HCT116 (cell line): ENCODE data around the gene CEP112. TPM values are rescaled to one million over a fixed set of nuclear protein-coding genes. Genes with fewer than 3 reads are reported as not detected.

Source experiments
- ATAC-seq: fragments of 200-7000 bp; cut with Tn5 transposase; 2 replicates; pipeline ENCODE4 v1.9.1; 2020; ENCODE audit warnings: mild to moderate bottlenecking, moderate library complexity
- BruUV-seq: library from RNA; stranded (reverse); fragments of 400-500 nt; replicated peaks from 2 replicates; lab custom pipeline; 2021; lab: Mats Ljungman, UMichigan
- CTCF ChIA-PET: fragments of 300-600 bp; sonication (Branson Sonifier 250); formaldehyde crosslinking; loops from one replicate; lab custom pipeline; 2021; ENCODE audit warnings: antibody characterized with exemption; lab: Charles Lee
- POLR2A ChIA-PET: fragments of 300-600, 350-600 bp; sonication (Branson Sonifier 250); formaldehyde crosslinking; loops from one replicate; lab custom pipeline; 2021; ENCODE audit warnings: antibody characterized with exemption; lab: Charles Lee
- RAD21 ChIA-PET, 2 experiments: fragments of 300-600 bp; sonication (Branson Sonifier 250); formaldehyde crosslinking; loops; one replicate each; lab custom pipeline; 2023; ENCODE audit warnings: low total read pairs in 2 of 2; ENCODE audit not compliant: uncharacterized antibody in 2 of 2, unreplicated experiment in 2 of 2, low non-redundant PET in 1 of 2; lab: Charles Lee
- DNase-seq: peaks from one replicate; pipeline ENCODE4 v3.0.0-alpha.2; 2010; ENCODE audit warnings: low read depth, low spot score
- H2AFZ ChIP-seq: fragments of 200-600 bp; shearing (Covaris generic), sonication (generic); 2 replicates; pipeline ENCODE4 v1.6.1; 2017; ENCODE audit warnings: low read depth, mixed run types, mixed read lengths, antibody characterized with exemption, low read length; ENCODE audit not compliant: poor library complexity, severe bottlenecking
- H3K27ac ChIP-seq: 2 replicates; pipeline ENCODE4 v1.5.1; 2012; ENCODE audit warnings: low read depth, low read length
- H3K27me3 ChIP-seq: fragments of 200-600 bp; sonication (generic); 2 replicates; pipeline ENCODE4 v1.6.1; 2016; ENCODE audit warnings: mixed run types, low read length, mixed read lengths; ENCODE audit not compliant: insufficient read depth
- H3K36me3 ChIP-seq, 2 experiments: fragments of 200-500 bp in 1 of 2; fragments of 200-600 bp in 1 of 2; sonication (Bioruptor generic) in 1 of 2; sonication (generic) in 1 of 2; 2 replicates each; pipeline versions ENCODE4 v1.5.1 to v1.6.1; 2014 to 2016; ENCODE audit warnings: low read length in 2 of 2, inconsistent platforms in 1 of 2, mixed read lengths in 1 of 2, mixed run types in 1 of 2; ENCODE audit not compliant: insufficient read depth in 2 of 2, control insufficient read depth in 1 of 2
- H3K4me1 ChIP-seq, 2 experiments: fragments of 200-600 bp in 1 of 2; sonication (generic) in 1 of 2; 2 replicates each; pipeline versions ENCODE4 v1.5.1 to v1.6.1; 2012 to 2017; ENCODE audit warnings: low read length in 2 of 2, inconsistent platforms in 1 of 2, mild to moderate bottlenecking in 1 of 2, mixed read lengths in 1 of 2, mixed run types in 1 of 2, moderate library complexity in 1 of 2; ENCODE audit not compliant: insufficient read depth in 2 of 2, control insufficient read depth in 1 of 2
- H3K4me2 ChIP-seq: fragments of 200-600 bp; sonication (generic); 2 replicates; pipeline ENCODE4 v1.6.1; 2017; ENCODE audit warnings: mixed run types, low read length, mixed read lengths
- H3K4me3 ChIP-seq, 2 experiments: fragments of 200-600 bp in 1 of 2; sonication (generic) in 1 of 2; replicated peaks in 1 of 2; 2 replicates each; pipeline ENCODE4 v1.5.1; 2011 to 2016; ENCODE audit warnings: low read length in 2 of 2, control low read depth in 1 of 2, low read depth in 1 of 2, mild to moderate bottlenecking in 1 of 2, mixed read lengths in 1 of 2, mixed run types in 1 of 2
- H3K79me2 ChIP-seq: fragments of 200-600 bp; sonication (generic); 2 replicates; pipeline ENCODE4 v1.6.1; 2017; ENCODE audit warnings: mild to moderate bottlenecking, mixed run types, low read length, moderate library complexity, mixed read lengths; ENCODE audit not compliant: insufficient read depth
- H3K9ac ChIP-seq: fragments of 200-600 bp; sonication (generic); 2 replicates; pipeline ENCODE4 v1.6.1; 2016; ENCODE audit warnings: low read length, mixed read lengths
- H3K9me2 ChIP-seq: fragments of 200-600 bp; sonication (generic), shearing (Covaris generic); 2 replicates; pipeline ENCODE4 v1.6.1; 2017; ENCODE audit warnings: mixed run types, mild to moderate bottlenecking, moderate library complexity; ENCODE audit not compliant: insufficient read depth
- H3K9me3 ChIP-seq, 2 experiments: fragments of 200-500 bp in 1 of 2; fragments of 200-600 bp in 1 of 2; sonication (Bioruptor generic) in 1 of 2; sonication (generic) in 1 of 2; 2 replicates each; pipeline ENCODE4 v1.6.1; 2014 to 2017; ENCODE audit warnings: low read length in 2 of 2, mixed read lengths in 2 of 2, inconsistent platforms in 1 of 2, low read depth in 1 of 2, mild to moderate bottlenecking in 1 of 2, mixed run types in 1 of 2, moderate library complexity in 1 of 2; ENCODE audit not compliant: control insufficient read depth in 1 of 2, insufficient read depth in 1 of 2
- H4K20me1 ChIP-seq: fragments of 200-600 bp; sonication (generic), shearing (Covaris generic); 2 replicates; pipeline ENCODE4 v1.6.1; 2017; ENCODE audit warnings: mixed run types, mild to moderate bottlenecking, moderate library complexity; ENCODE audit not compliant: insufficient read depth
- ATF3 ChIP-seq: IDR thresholded peaks from 2 replicates; pipeline ENCODE4 v1.6.1; 2012
- CBX3 ChIP-seq: IDR thresholded peaks from 2 replicates; pipeline ENCODE4 v1.6.1; 2012; ENCODE audit warnings: low read depth
- CEBPB ChIP-seq: IDR thresholded peaks from 2 replicates; pipeline ENCODE4 v1.6.1; 2012; ENCODE audit warnings: low read depth
- CTCF ChIP-seq, 3 experiments: fragments of 200-600 bp in 1 of 3; sonication (generic) in 1 of 3; IDR thresholded peaks in 2 of 3; conservative IDR thresholded peaks in 1 of 3; 2 replicates each; pipeline ENCODE4 v1.5.1; 2012 to 2017; ENCODE audit warnings: low read depth in 2 of 3, low read length in 2 of 3, antibody characterized with exemption in 1 of 3, borderline replicate concordance in 1 of 3, control low read depth in 1 of 3, mild to moderate bottlenecking in 1 of 3, mixed read lengths in 1 of 3, mixed run types in 1 of 3, moderate library complexity in 1 of 3; ENCODE audit not compliant: insufficient read depth in 1 of 3
- ELF1 ChIP-seq: IDR thresholded peaks from 2 replicates; pipeline ENCODE4 v1.6.1; 2012; ENCODE audit warnings: low read depth, borderline replicate concordance
- MAX ChIP-seq: IDR thresholded peaks from 2 replicates; pipeline ENCODE4 v1.6.1; 2012
- RAD21 ChIP-seq: IDR thresholded peaks from 2 replicates; pipeline ENCODE4 v1.6.1; 2012; ENCODE audit warnings: low read depth, mild to moderate bottlenecking
- REST ChIP-seq: IDR thresholded peaks from 2 replicates; pipeline ENCODE4 v1.6.1; 2012; ENCODE audit warnings: low read depth
- SIN3A ChIP-seq: IDR thresholded peaks from 2 replicates; pipeline ENCODE4 v1.6.1; 2012; ENCODE audit warnings: low read depth
- SP1 ChIP-seq: IDR thresholded peaks from 2 replicates; pipeline ENCODE4 v1.6.1; 2012; ENCODE audit warnings: low read depth
- ZFX ChIP-seq: fragments of 450-650 bp; IDR thresholded peaks from 2 replicates; pipeline ENCODE4 v1.6.1; 2017
- intact Hi-C: fragments of 100-400 bp; cut with micrococcal nuclease; formaldehyde crosslinking; loops from 2 replicates; pipeline ENCODE4 v1.10.0; 2022
- total RNA-seq: library from RNA; stranded (reverse); gene quantifications from one replicate; pipeline ENCODE4 v1.2.1, GENCODE V29; 2021; ENCODE audit not compliant: unreplicated experiment

CEP112 gene
- total RNA-seq, 1 experiment from 2014 or later: 10.9 TPM

GRCh38 chr17:65797809-65798208 lies 394.1 kb downstream of the CEP112 start:
- Histone ChIP-seq H3K79me2 (no peaks in the 10 kb centered on the region), H3K36me3 (no peaks in the 10 kb centered on the region), H3K9ac (no peak overlapping the region), H3K9me2 (no peaks in the 10 kb centered on the region), H3K4me1 (0 out of 4 replicates have a peak, but pooled peaks cover 0 to 3% of the 10 kb centered on the region in 2 experiments), H3K4me2 (no peak overlapping the region), H3K27me3 (no peaks in the 10 kb centered on the region), H3K9me3 (peaks cover 13 to 15% of the 10 kb centered on the region in 2 experiments; a peak in 3 of 4 replicates), H4K20me1 (no peaks in the 10 kb centered on the region), H2AFZ (no peak overlapping the region), H3K4me3 (no peak overlapping the region), H3K27ac (no peak overlapping the region)
- DNase-seq: no peak
- CTCF ChIA-PET: interaction anchor here (0.6 to 1.5 kb wide), 6 partner anchors 10 to 379 kb away, joined by 3 to 4 read pairs (median 3); no protein-coding TSS in a partner anchor
- ATAC-seq: peak; percentile 64
- no TSS peak for BruUV-seq
- POLR2A ChIA-PET: no interaction called here
- TF ChIP-seq CTCF (IDR thresholded peaks at IDR 0.05 in 2 of 3, conservative IDR thresholded peaks at IDR 0.05 in 1 of 3; ENCODE audit: borderline replicate concordance in 1 of 3, insufficient read depth in 1 of 3, low read depth in 2 of 3, low read length in 2 of 3): peak in 2 of 3 experiments; percentile 67 to 68; a peak in 4 of 6 replicates
- TF ChIP-seq ELF1: no peak
- TF ChIP-seq RAD21: 0 out of 2 replicates have a peak, but pooled peaks have one; percentile 23
- intact Hi-C loops: loop anchor here (10.0 kb wide), 1 partner anchor 367 kb away; no protein-coding TSS in a partner anchor
- RAD21 ChIA-PET: no interaction called here

GRCh38 chr17:65797101-65797500 lies 394.8 kb downstream of the CEP112 start:
- intact Hi-C loops: loop anchor here (10.0 kb wide), 1 partner anchor 368 kb away; no protein-coding TSS in a partner anchor
- CTCF ChIA-PET: interaction anchor here (1.0 to 1.5 kb wide), 4 partner anchors 9 to 378 kb away, joined by 3 read pairs; no protein-coding TSS in a partner anchor
- TF ChIP-seq MAX: no peak
- no peak for TF ChIP-seq SP1
- TF ChIP-seq ATF3: no peak
- no peak for TF ChIP-seq SIN3A
- TF ChIP-seq CBX3: no peak
- TF ChIP-seq CEBPB: no peak
- TF ChIP-seq ZFX: no peak
- no peak for TF ChIP-seq CTCF (IDR thresholded peaks at IDR 0.05 in 2 of 3, conservative IDR thresholded peaks at IDR 0.05 in 1 of 3; ENCODE audit: borderline replicate concordance in 1 of 3, insufficient read depth in 1 of 3, low read depth in 2 of 3, low read length in 2 of 3)
- no peak for TF ChIP-seq REST

More at GRCh38 chr17:65797101-65797500, 394.8 kb downstream of the CEP112 start:
- H3K4me2 ChIP-seq: no peak overlapping the region
- RAD21 ChIA-PET: no interaction called here
- 0 out of 4 replicates have a peak, but pooled peaks cover 0 to 3% of the 10 kb centered on the region in 2 experiments for H3K4me1 ChIP-seq
- no peaks in the 10 kb centered on the region for H4K20me1 ChIP-seq
- H3K79me2 ChIP-seq: no peaks in the 10 kb centered on the region
- no peaks in the 10 kb centered on the region for H3K36me3 ChIP-seq
- ATAC-seq (no peak), DNase-seq (no peak)
- H3K9ac ChIP-seq: no peak overlapping the region
- H3K27ac ChIP-seq: no peak overlapping the region
- no peak overlapping the region for H3K4me3 ChIP-seq
- POLR2A ChIA-PET: no interaction called here
- H3K9me3 ChIP-seq: peaks cover 7 to 12% of the 10 kb centered on the region in 2 experiments; a peak in 3 of 4 replicates
- H3K9me2 ChIP-seq: no peaks in the 10 kb centered on the region
- no peak overlapping the region for H2AFZ ChIP-seq
- no TSS peak for BruUV-seq
- H3K27me3 ChIP-seq: no peaks in the 10 kb centered on the region
